Cardiac ventricle fibroblast (primary cell): ENCODE measurements around the gene TCERG1L. TPM values are rescaled to one million over a fixed set of nuclear protein-coding genes. Genes with fewer than 3 reads are reported as not detected.

Source experiments
- total RNA-seq: library from RNA; depleted of rRNA; stranded (reverse); fragments of >200 nt; gene quantifications from 2 replicates; pipeline ENCODE4 v1.2.3, GENCODE V29; 2015

Gene TCERG1L
- total RNA-seq = not detected in 2 replicates

DNA sequence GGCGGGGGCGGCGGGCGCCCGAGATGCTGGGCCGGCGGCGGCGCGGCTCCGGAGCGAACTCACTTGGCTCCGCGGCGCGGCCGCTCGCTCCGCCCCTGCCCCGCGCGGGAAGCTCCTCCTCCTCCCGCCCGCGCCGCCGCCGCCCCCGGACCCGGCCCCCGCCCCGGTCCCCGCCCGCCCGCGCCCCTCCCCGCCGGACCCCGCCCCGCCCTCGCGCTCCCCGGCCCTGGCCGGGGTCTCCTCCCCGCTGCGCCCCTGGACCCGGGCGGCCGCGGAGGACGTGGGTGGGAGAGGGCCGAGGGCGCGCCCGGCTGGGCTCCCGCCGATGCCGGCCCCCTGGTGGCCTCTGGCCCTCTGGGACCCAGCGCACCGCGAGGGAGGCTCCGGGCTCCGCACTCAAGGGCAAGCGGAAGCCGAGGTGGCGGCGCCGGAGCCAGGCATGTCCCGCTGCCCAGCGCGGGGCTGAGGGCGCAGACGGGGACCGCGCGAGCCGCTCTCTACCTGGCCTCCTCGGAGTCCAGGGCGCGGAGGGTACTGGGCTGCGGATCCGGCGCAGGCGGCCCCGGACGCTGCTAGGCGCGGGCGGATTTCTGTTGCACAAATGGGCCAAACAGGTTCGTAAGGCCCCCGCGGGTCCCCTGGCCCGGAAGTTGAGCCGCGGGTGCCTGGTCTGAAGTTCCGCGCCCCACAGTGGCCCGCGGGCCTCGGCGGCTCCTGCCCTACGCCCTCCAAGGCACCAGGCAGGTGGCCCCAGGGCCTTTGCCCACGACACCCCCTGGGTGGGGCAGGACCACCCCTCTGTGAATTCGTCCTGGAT, at the start of gene TCERG1L:
Gene TCERG1L (minus strand): TSS at position 61 of the 817 bp plus-strand sequence. CDS start 86 bp downstream, outside the sequence.

